Loucy (cell line): ENCODE results near the gene PSPH.

Experiments used
- H2AFZ ChIP-seq: fragments of 200-600 bp; sonication (generic); 2 replicates; pipeline ENCODE4 v1.6.0; 2016; ENCODE audit warnings: antibody characterized with exemption, mild to moderate bottlenecking, low read length, moderate library complexity
- H3F3A ChIP-seq: fragments of 200-600 bp; 2 replicates; pipeline ENCODE4 v1.6.0; 2016; ENCODE audit warnings: antibody characterized with exemption, low read depth, mild to moderate bottlenecking
- H3K27me3 ChIP-seq: fragments of 200-600 bp; sonication (generic); 2 replicates; pipeline ENCODE4 v1.6.1; 2014; ENCODE audit warnings: low read length, mild to moderate bottlenecking; ENCODE audit not compliant: insufficient read depth, poor library complexity, severe bottlenecking
- H3K36me3 ChIP-seq: fragments of 200-600 bp; sonication (generic); 2 replicates; pipeline ENCODE4 v1.6.1; 2016; ENCODE audit warnings: low read length; ENCODE audit not compliant: insufficient read depth
- H3K4me1 ChIP-seq: fragments of 200-600 bp; sonication (generic); 2 replicates; pipeline ENCODE4 v1.5.1; 2014; ENCODE audit warnings: low read length, mild to moderate bottlenecking; ENCODE audit not compliant: insufficient read depth, poor library complexity, severe bottlenecking
- H3K4me2 ChIP-seq: fragments of 200-600 bp; sonication (generic); 2 replicates; pipeline ENCODE4 v1.6.0; 2014; ENCODE audit warnings: antibody characterized with exemption, low read length, low read depth, mild to moderate bottlenecking; ENCODE audit not compliant: poor library complexity, severe bottlenecking
- H3K4me3 ChIP-seq: fragments of 200-600 bp; sonication (generic); 2 replicates; pipeline ENCODE4 v1.5.1; 2014; ENCODE audit warnings: low read length, mild to moderate bottlenecking, mixed read lengths; ENCODE audit not compliant: poor library complexity, severe bottlenecking
- H3K79me2 ChIP-seq: fragments of 200-600 bp; sonication (generic); 2 replicates; pipeline ENCODE4 v1.6.1; 2014; ENCODE audit warnings: low read length; ENCODE audit not compliant: insufficient read depth
- H3K9ac ChIP-seq: fragments of 200-600 bp; sonication (generic); 2 replicates; pipeline ENCODE4 v1.6.0; 2014; ENCODE audit warnings: mild to moderate bottlenecking, low read depth, low read length, moderate library complexity; ENCODE audit not compliant: poor library complexity, severe bottlenecking
- H3K9me2 ChIP-seq: fragments of 200-600 bp; sonication (generic); replicated peaks from 2 replicates; pipeline ENCODE4 v1.6.1; 2016; ENCODE audit warnings: low read depth, low read length, mixed read lengths
- H3K9me3 ChIP-seq: fragments of 200-600 bp; sonication (generic); 2 replicates; pipeline ENCODE4 v1.6.1; 2014; ENCODE audit warnings: mild to moderate bottlenecking, antibody characterized with exemption, low read length, low read depth; ENCODE audit not compliant: insufficient read depth
- H4K20me1 ChIP-seq: fragments of 200-600 bp; sonication (generic); 2 replicates; pipeline ENCODE4 v1.6.0; 2014; ENCODE audit warnings: antibody characterized with exemption, low read length, mild to moderate bottlenecking; ENCODE audit not compliant: insufficient read depth, poor library complexity, severe bottlenecking
- CTCF ChIP-seq: fragments of 200-600 bp; sonication (generic); conservative IDR thresholded peaks from 2 replicates; pipeline ENCODE4 v1.5.1; 2014; ENCODE audit warnings: mild to moderate bottlenecking, antibody characterized with exemption, low read length
- EZH2phosphoT487 ChIP-seq: fragments of 200-600 bp; IDR thresholded peaks from 2 replicates; pipeline ENCODE4 v1.6.1; 2018; ENCODE audit warnings: antibody characterized with exemption, mild to moderate bottlenecking, moderate library complexity, borderline replicate concordance

The PSPH gene

GRCh38 chr7:55983537-55983936 is 67.7 kb downstream of the PSPH start:
- no peak for TF ChIP-seq CTCF
- no peak for TF ChIP-seq EZH2phosphoT487
- Histone ChIP-seq H2AFZ (no peak overlapping the region), H3K4me2 (no peak overlapping the region)

GRCh38 chr7:55980266-55980665 is 71.0 kb downstream of the PSPH start:
- Histone ChIP-seq H3K9me3 (no peaks in the 10 kb centered on the region), H3F3A (no peaks in the 10 kb centered on the region), H3K4me3 (no peak overlapping the region), H2AFZ (no peak overlapping the region), H3K9me2 (no peaks in the 10 kb centered on the region), H3K36me3 (peaks cover 71% of the 10 kb centered on the region), H4K20me1 (no peaks in the 10 kb centered on the region), H3K79me2 (peaks cover 6% of the 10 kb centered on the region; the same call in 1 of the 2 replicates), H3K4me2 (no peak overlapping the region), H3K4me1 (no peaks in the 10 kb centered on the region), H3K9ac (no peak overlapping the region), H3K27me3 (no peaks in the 10 kb centered on the region)
- TF ChIP-seq EZH2phosphoT487 (no peak), CTCF (no peak)

More at GRCh38 chr7:55983537-55983936, 67.7 kb downstream of the PSPH start:
- Histone ChIP-seq H3K4me3 (no peak overlapping the region), H3K4me1 (no peaks in the 10 kb centered on the region), H3K27me3 (no peaks in the 10 kb centered on the region), H4K20me1 (no peaks in the 10 kb centered on the region), H3K9me2 (no peaks in the 10 kb centered on the region), H3K79me2 (no peaks in the 10 kb centered on the region), H3F3A (no peaks in the 10 kb centered on the region), H3K9ac (no peak overlapping the region), H3K36me3 (peaks cover 66% of the 10 kb centered on the region), H3K9me3 (no peaks in the 10 kb centered on the region)

DNA sequence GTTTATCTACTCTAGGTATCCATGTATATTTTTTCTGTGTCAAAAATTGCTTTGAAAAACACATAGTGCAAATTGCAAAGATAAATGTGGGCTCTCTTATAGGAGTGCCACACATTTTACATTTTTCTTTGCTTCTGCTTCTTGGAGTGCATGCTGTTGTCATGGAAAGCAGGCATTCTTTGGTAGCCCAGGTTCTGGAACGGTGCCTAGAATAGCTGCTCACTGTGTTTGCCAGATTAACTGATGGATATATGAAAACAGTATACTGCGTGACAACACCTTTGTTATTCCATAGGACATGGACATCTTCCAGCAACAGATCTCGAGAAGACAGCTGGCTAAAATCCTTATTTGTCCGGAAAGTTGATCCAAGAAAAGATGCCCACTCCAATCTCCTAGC is 73.4 kb downstream of the PSPH start:
- H3F3A ChIP-seq, result no peaks in the 10 kb centered on the region
- peaks cover 49% of the 10 kb centered on the region; the same call in 1 of the 2 replicates for H3K36me3 ChIP-seq
- no peak overlapping the region for H3K4me3 ChIP-seq
- H3K79me2 ChIP-seq, result peaks cover 17% of the 10 kb centered on the region; the same call in 1 of the 2 replicates
- no peak overlapping the region for H2AFZ ChIP-seq
- H3K27me3 ChIP-seq, result no peaks in the 10 kb centered on the region
- no peaks in the 10 kb centered on the region for H3K9me3 ChIP-seq
- no peaks in the 10 kb centered on the region for H4K20me1 ChIP-seq
- no peak overlapping the region for H3K4me2 ChIP-seq
- no peaks in the 10 kb centered on the region for H3K9me2 ChIP-seq
- H3K9ac ChIP-seq, result no peak overlapping the region
- no peak for TF ChIP-seq EZH2phosphoT487
- no peak for TF ChIP-seq CTCF
- no peaks in the 10 kb centered on the region for H3K4me1 ChIP-seq
